AG09319 (cell line): ENCODE results near the gene SGO1.

Source experiments
- DNase-seq: peaks from one replicate; pipeline ENCODE4 v3.0.0-alpha.2; 2010; ENCODE audit warnings: low read depth; ENCODE audit errors: extremely low read depth
- CTCF ChIP-seq: IDR thresholded peaks from 2 replicates; pipeline ENCODE4 v1.5.1; 2011; ENCODE audit warnings: low read depth, mild to moderate bottlenecking, inconsistent platforms, low read length, moderate library complexity

Gene SGO1

GRCh38 chr3:20142517-20142916 lies 43.5 kb downstream of the SGO1 start:
- TF ChIP-seq CTCF = no peak
- no peak for DNase-seq

- no peak for DNase-seq
- TF ChIP-seq CTCF = no peak
Measured at GRCh38 chr3:20141851-20142250, 44.2 kb downstream of the SGO1 start.

GRCh38 chr3:20141316-20141715 lies 44.7 kb downstream of the SGO1 start:
- TF ChIP-seq CTCF = no peak

GRCh38 chr3:20140881-20141280 lies 45.1 kb downstream of the SGO1 start:
- TF ChIP-seq CTCF = no peak
- DNase-seq = no peak

More at GRCh38 chr3:20141316-20141715, 44.7 kb downstream of the SGO1 start:
- DNase-seq = no peak

GRCh38 chr3:20137647-20138046 lies 48.4 kb downstream of the SGO1 start:
- no peak for TF ChIP-seq CTCF
- no peak for DNase-seq

GRCh38 chr3:20136231-20136630 lies 49.8 kb downstream of the SGO1 start:
- no peak for TF ChIP-seq CTCF
- DNase-seq = no peak

- no peak for TF ChIP-seq CTCF
- DNase-seq = no peak
Measured at GRCh38 chr3:20130106-20130505, 55.9 kb downstream of the SGO1 start.
